ENCODE measurements around the gene OR2L5.

OR2L5 gene, protein sequence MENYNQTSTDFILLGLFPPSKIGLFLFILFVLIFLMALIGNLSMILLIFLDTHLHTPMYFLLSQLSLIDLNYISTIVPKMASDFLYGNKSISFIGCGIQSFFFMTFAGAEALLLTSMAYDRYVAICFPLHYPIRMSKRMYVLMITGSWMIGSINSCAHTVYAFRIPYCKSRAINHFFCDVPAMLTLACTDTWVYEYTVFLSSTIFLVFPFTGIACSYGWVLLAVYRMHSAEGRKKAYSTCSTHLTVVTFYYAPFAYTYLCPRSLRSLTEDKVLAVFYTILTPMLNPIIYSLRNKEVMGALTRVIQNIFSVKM

GRCh38 chr1:248013229-248013710 is at the start of gene OR2L5:
OR2L5 (plus strand) TSS chr1:248013660; CDS start chr1:248021948, 8,288 bp downstream.
- no peak within 1 kb of the TSS for H3K4me3 ChIP-seq (ENCODE audit: low read depth, low read length)
- in situ Hi-C loops (cut with HindIII; ENCODE audit: low sequenced_read_pairs), result no loop called here
- DNase-seq (ENCODE audit: low read depth, low spot score), result no peak
- TF ChIP-seq, protein P1, sequence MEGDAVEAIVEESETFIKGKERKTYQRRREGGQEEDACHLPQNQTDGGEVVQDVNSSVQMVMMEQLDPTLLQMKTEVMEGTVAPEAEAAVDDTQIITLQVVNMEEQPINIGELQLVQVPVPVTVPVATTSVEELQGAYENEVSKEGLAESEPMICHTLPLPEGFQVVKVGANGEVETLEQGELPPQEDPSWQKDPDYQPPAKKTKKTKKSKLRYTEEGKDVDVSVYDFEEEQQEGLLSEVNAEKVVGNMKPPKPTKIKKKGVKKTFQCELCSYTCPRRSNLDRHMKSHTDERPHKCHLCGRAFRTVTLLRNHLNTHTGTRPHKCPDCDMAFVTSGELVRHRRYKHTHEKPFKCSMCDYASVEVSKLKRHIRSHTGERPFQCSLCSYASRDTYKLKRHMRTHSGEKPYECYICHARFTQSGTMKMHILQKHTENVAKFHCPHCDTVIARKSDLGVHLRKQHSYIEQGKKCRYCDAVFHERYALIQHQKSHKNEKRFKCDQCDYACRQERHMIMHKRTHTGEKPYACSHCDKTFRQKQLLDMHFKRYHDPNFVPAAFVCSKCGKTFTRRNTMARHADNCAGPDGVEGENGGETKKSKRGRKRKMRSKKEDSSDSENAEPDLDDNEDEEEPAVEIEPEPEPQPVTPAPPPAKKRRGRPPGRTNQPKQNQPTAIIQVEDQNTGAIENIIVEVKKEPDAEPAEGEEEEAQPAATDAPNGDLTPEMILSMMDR (IDR thresholded peaks at IDR 0.05; ENCODE audit: low read depth, low read length), result no peak

GRCh38 chr1:247964933-247965332 is 48.5 kb upstream of the OR2L5 start, which contains the start of gene OR2AK2:
OR2AK2 (plus strand) TSS chr1:247965233; CDS start chr1:247965377, 144 bp downstream.
- no peak for DNase-seq (ENCODE audit: low read depth, low spot score)
- TF ChIP-seq, protein P1 (IDR thresholded peaks at IDR 0.05; ENCODE audit: low read depth, low read length), result no peak
- H3K4me3 ChIP-seq (ENCODE audit: low read depth, low read length), result no peak within 1 kb of the TSS
- in situ Hi-C loops (cut with HindIII; ENCODE audit: low sequenced_read_pairs), result no loop called here

- in situ Hi-C loops (cut with HindIII; ENCODE audit: low sequenced_read_pairs), result no loop called here
- H3K4me3 ChIP-seq (ENCODE audit: low read depth, low read length), result no peak overlapping the region
- TF ChIP-seq, protein P1 (IDR thresholded peaks at IDR 0.05; ENCODE audit: low read depth, low read length), result no peak
- no peak for DNase-seq (ENCODE audit: low read depth, low spot score)
Measured at GRCh38 chr1:247966532-247967204, 46.8 kb upstream of the OR2L5 start.

GRCh38 chr1:247992986-247993385 is 20.5 kb upstream of the OR2L5 start:
- DNase-seq (ENCODE audit: low read depth, low spot score), result no peak
- in situ Hi-C loops (cut with HindIII; ENCODE audit: low sequenced_read_pairs), result no loop called here
- TF ChIP-seq, protein P1 (IDR thresholded peaks at IDR 0.05; ENCODE audit: low read depth, low read length), result no peak
- no peak overlapping the region for H3K4me3 ChIP-seq (ENCODE audit: low read depth, low read length)

- H3K4me3 ChIP-seq (ENCODE audit: low read depth, low read length), result no peak overlapping the region
- in situ Hi-C loops (cut with HindIII; ENCODE audit: low sequenced_read_pairs), result no loop called here
Measured at GRCh38 chr1:247998811-247999210, 14.6 kb upstream of the OR2L5 start.

DNA sequence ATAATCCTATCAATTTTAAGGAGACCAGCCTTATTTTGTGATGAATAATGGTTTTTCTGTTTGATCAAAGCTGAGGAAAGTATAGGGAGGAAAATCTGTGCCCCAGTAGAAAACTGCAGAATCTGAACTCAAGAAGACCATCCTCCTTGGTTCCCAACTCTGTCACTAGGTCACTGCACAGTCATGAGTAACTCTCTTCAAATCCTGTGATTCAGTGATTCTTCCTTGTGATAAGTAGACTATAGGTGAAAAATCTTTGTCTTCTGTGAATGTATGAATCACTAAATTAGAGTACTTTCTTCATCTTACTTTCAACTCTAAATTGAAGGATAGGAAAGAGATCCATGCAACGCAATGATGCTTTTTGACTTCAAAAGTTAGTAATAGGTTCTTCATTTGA is 13.3 kb upstream of the OR2L5 start:
- in situ Hi-C loops (cut with HindIII; ENCODE audit: low sequenced_read_pairs), result no loop called here
- no peak overlapping the region for H3K4me3 ChIP-seq (ENCODE audit: low read depth, low read length)
- DNase-seq (ENCODE audit: low read depth, low spot score), result no peak
- TF ChIP-seq, protein P1 (IDR thresholded peaks at IDR 0.05; ENCODE audit: low read depth, low read length), result no peak

More at GRCh38 chr1:247998811-247999210, 14.6 kb upstream of the OR2L5 start:
- TF ChIP-seq, protein P1 (IDR thresholded peaks at IDR 0.05; ENCODE audit: low read depth, low read length), result no peak
- DNase-seq (ENCODE audit: low read depth, low spot score), result no peak
